Spinal cord (tissue), 10 donors: ENCODE data around the gene F8A1. TPM values are rescaled to one million over a fixed set of nuclear protein-coding genes. Genes with fewer than 3 reads are reported as not detected.
"Not testable (repeated sequence)": the region's sequence is repeated elsewhere in the genome, so short reads cannot be mapped to it uniquely, and the experiment has no call there.

Source experiments
- DNase-seq, 6 donors: peaks; one replicate each; pipeline versions ENCODE4 v3.0.0 to v3.0.0-alpha.2; 2013 to 2015; ENCODE audit warnings: low spot score in 6 of 6, low read depth in 4 of 6
- H3K27ac ChIP-seq: one replicate; pipeline ENCODE4 v1.5.1; 2013; ENCODE audit warnings: low read depth, low read length, control low read depth
- H3K27me3 ChIP-seq: one replicate; pipeline ENCODE4 v1.6.1; 2013; ENCODE audit warnings: low read length; ENCODE audit not compliant: control insufficient read depth, insufficient read depth
- H3K36me3 ChIP-seq: one replicate; pipeline ENCODE4 v1.6.1; 2013; ENCODE audit warnings: low read length; ENCODE audit not compliant: control insufficient read depth, insufficient read depth
- H3K4me1 ChIP-seq: one replicate; pipeline ENCODE4 v1.6.1; 2013; ENCODE audit warnings: low read length; ENCODE audit not compliant: control insufficient read depth, insufficient read depth
- H3K4me3 ChIP-seq: one replicate; pipeline ENCODE4 v1.5.1; 2013; ENCODE audit warnings: low read depth, low read length, control low read depth
- H3K9me3 ChIP-seq: one replicate; pipeline ENCODE4 v1.6.1; 2013; ENCODE audit warnings: low read length; ENCODE audit not compliant: control insufficient read depth, insufficient read depth
- WGBS: methylation state at CpG from one replicate; pipeline ENCODE4 v1.1.5; 2013; ENCODE audit warnings: missing lambda C conversion rate; ENCODE audit not compliant: insufficient coverage; 5-methylcytosine and 5-hydroxymethylcytosine counted together
- polyA plus RNA-seq, 2 donors: library from polyadenylated mRNA; unstranded; fragments of 120-200 nt; gene quantifications; one replicate each; pipeline ENCODE4 v1.2.1, GENCODE V29; 2013; ENCODE audit not compliant: insufficient read length in 2 of 2
- small RNA-seq: library from RNA; depleted of rRNA; stranded (forward); fragments of <200 nt; gene quantifications from one replicate; pipeline ENCODE3, GENCODE V24; 2014; ENCODE audit warnings: low replicate concordance
- total RNA-seq, 2 donors: library from RNA; depleted of rRNA in 1 of 2; stranded (reverse); fragments of 120-200 nt in 1 of 2; fragments of >200 nt in 1 of 2; gene quantifications; one replicate each; pipeline versions ENCODE4 v1.2.3 to v1.2.4, GENCODE V29; 2013 to 2014
- donor health status: healthy.

F8A1 gene
- total and polyA plus RNA-seq, 4 donors = 0.69 to 33.8 (median 18.4) TPM

- 91% methylated on average over 4 of the region's 5 CpGs for WGBS
- H3K27ac ChIP-seq, DNase-seq, H3K4me3 ChIP-seq, H3K9me3 ChIP-seq, H3K27me3 ChIP-seq, H3K36me3 ChIP-seq, H3K4me1 ChIP-seq: not testable (repeated sequence)
Observed at GRCh38 chrX:154924771-154925170, 38.6 kb downstream of the F8A1 start.

Small RNAs within 50 kb of the gene (small RNA-seq; reads per million reads assigned to genes)
- gene MIR1184-1 = not detected

Other genes starting within 250 kb of the F8A1 start
- not detected for gene CTAG2, start 232.8 kb upstream of the F8A1 start, total RNA-seq
- not detected for gene CTAG2, start 232.8 kb upstream of the F8A1 start, polyA plus RNA-seq
- 1 to 10 TPM; 4.4 to 5.3 TPM for gene GAB3, start 135.3 kb upstream of the F8A1 start, total RNA-seq
- 1 to 10 TPM; 3.0 TPM for gene GAB3, start 135.3 kb upstream of the F8A1 start, polyA plus RNA-seq
- gene DKC1, start 123.5 kb upstream of the F8A1 start, total RNA-seq = 10 to 100 TPM; 20.1 to 29.4 TPM
- 10 to 100 TPM; 38.6 to 42.4 TPM for gene DKC1, start 123.5 kb upstream of the F8A1 start, polyA plus RNA-seq
- 10 to 100 TPM; 36.6 to 43.2 TPM for gene MPP1, start 80.9 kb upstream of the F8A1 start, total RNA-seq
- gene MPP1, start 80.9 kb upstream of the F8A1 start, polyA plus RNA-seq = 10 to 100 TPM; 43.5 to 47.2 TPM
- gene SMIM9, start 51.7 kb upstream of the F8A1 start, total RNA-seq = not detected
- not detected for gene SMIM9, start 51.7 kb upstream of the F8A1 start, polyA plus RNA-seq
- gene F8, start 136.4 kb downstream of the F8A1 start, total RNA-seq = 1 to 10 TPM; 8.0 TPM
- gene F8, start 136.4 kb downstream of the F8A1 start, polyA plus RNA-seq = 1 to 10 TPM; 4.8 to 6.0 TPM
- 100 to 1,000 TPM in 1 of 2 donors, 10 to 100 TPM in 1; 44.7 to 130 TPM for gene FUNDC2, start 140.5 kb downstream of the F8A1 start, total RNA-seq
- 100 to 1,000 TPM; 108 to 118 TPM for gene FUNDC2, start 140.5 kb downstream of the F8A1 start, polyA plus RNA-seq
- 10 to 100 TPM in 1 of 2 donors, 1 to 10 TPM in 1; 5.5 to 18.6 TPM for gene CMC4, start 184.8 kb downstream of the F8A1 start, total RNA-seq
- 10 to 100 TPM; 10.9 to 13.8 TPM for gene CMC4, start 184.8 kb downstream of the F8A1 start, polyA plus RNA-seq
- gene MTCP1, start 184.8 kb downstream of the F8A1 start, total RNA-seq = 10 to 100 TPM; 13.3 to 24.9 TPM
- 10 to 100 TPM; 17.1 to 19.6 TPM for gene MTCP1, start 184.8 kb downstream of the F8A1 start, polyA plus RNA-seq
- gene BRCC3, start 185.2 kb downstream of the F8A1 start, total RNA-seq = 10 to 100 TPM; 12.4 to 18.5 TPM
- 10 to 100 TPM; 24.4 to 26.9 TPM for gene BRCC3, start 185.2 kb downstream of the F8A1 start, polyA plus RNA-seq